Measurements from ENCODE around the gene OGFOD3.

OGFOD3 gene

GRCh38 chr17:82390860-82391435 lies 27.4 kb downstream of the OGFOD3 start:
- DNase-seq (ENCODE audit: low read depth) = no peak
- no peak overlapping the region for H3K4me3 ChIP-seq (ENCODE audit: low read length)
- TF ChIP-seq CTCF (IDR thresholded peaks at IDR 0.05; ENCODE audit: insufficient read depth, low read depth, low read length, missing control alignments) = no peak

GRCh38 chr17:82390015-82390859 lies 28.1 kb downstream of the OGFOD3 start:
- no peak overlapping the region for H3K4me3 ChIP-seq (ENCODE audit: low read length)
- no peak for TF ChIP-seq CTCF (IDR thresholded peaks at IDR 0.05; ENCODE audit: insufficient read depth, low read depth, low read length, missing control alignments)
- no peak for DNase-seq (ENCODE audit: low read depth)

- no peak for DNase-seq (ENCODE audit: low read depth)
- no peak for TF ChIP-seq CTCF (IDR thresholded peaks at IDR 0.05; ENCODE audit: insufficient read depth, low read depth, low read length, missing control alignments)
- H3K4me3 ChIP-seq (ENCODE audit: low read length) = no peak overlapping the region
Observed at GRCh38 chr17:82389379-82389778, 29.0 kb downstream of the OGFOD3 start.

- no peak for TF ChIP-seq CTCF (IDR thresholded peaks at IDR 0.05; ENCODE audit: insufficient read depth, low read depth, low read length, missing control alignments)
- H3K4me3 ChIP-seq (ENCODE audit: low read length) = no peak overlapping the region
- no peak for DNase-seq (ENCODE audit: low read depth)
Observed at GRCh38 chr17:82388922-82389283, 29.5 kb downstream of the OGFOD3 start.

- DNase-seq (ENCODE audit: low read depth) = no peak
- no peak for TF ChIP-seq CTCF (IDR thresholded peaks at IDR 0.05; ENCODE audit: insufficient read depth, low read depth, low read length, missing control alignments)
- no peak overlapping the region for H3K4me3 ChIP-seq (ENCODE audit: low read length)
Observed at GRCh38 chr17:82388223-82388921, 30.0 kb downstream of the OGFOD3 start.

GRCh38 chr17:82387705-82388106 lies 30.7 kb downstream of the OGFOD3 start:
- no peak for DNase-seq (ENCODE audit: low read depth)
- H3K4me3 ChIP-seq (ENCODE audit: low read length) = no peak overlapping the region
- TF ChIP-seq CTCF (IDR thresholded peaks at IDR 0.05; ENCODE audit: insufficient read depth, low read depth, low read length, missing control alignments) = no peak
